NCI-H2029 treated with DMSO at 0.1 percent for 48 hours (cell line): ENCODE measurements around the gene TEX50.
"Not testable (repeated sequence)": the region's sequence is repeated elsewhere in the genome, so short reads cannot be mapped to it uniquely, and the experiment has no call there.

ENCODE experiments used
- DNase-seq: peaks from one replicate; lab custom pipeline; 2025; lab: John Stamatoyannopoulos, UW

Gene TEX50

DNA sequence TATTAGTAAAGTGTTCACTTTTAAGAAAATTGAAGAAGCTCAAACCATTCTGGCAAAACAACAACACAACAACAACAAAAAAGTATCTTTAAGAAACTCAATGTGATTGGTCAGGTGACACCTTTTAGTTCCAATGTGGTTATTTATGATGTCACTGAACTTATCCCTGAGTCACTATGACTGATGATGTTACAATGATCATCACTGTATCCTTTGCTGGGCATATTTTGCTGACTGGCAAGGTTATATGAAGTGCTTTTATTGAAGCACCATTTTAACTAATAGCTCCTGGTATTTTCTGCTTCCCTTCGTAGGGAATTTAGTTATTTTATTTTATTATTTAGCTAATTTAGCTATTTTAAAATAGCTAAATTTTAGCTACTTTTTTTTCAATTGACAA is at the start of gene TEX50:
TSS of gene TEX50 (plus strand) at position 223 of the 400 bp plus-strand sequence. CDS start 184 bp downstream, outside the sequence.
- DNase-seq: no peak

DNA sequence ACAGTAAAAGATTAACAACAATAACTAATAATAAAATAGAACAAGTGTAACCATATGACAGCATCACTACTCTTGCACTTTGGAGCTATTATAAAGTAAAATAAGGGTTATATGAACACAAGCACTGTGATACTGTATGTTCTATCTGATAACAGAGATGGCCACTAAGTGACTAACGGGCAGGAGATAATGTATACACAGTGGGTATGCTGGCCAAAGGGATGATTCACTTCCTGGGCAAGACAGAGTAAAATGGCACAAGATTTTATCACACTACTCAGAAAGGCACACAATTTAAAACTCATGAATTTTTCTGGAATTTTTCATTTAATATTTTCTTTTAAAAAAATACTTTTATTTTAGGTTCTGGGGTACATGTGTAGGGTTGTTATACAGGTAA is 44.6 kb upstream of the TEX50 start:
- DNase-seq: no peak

DNA sequence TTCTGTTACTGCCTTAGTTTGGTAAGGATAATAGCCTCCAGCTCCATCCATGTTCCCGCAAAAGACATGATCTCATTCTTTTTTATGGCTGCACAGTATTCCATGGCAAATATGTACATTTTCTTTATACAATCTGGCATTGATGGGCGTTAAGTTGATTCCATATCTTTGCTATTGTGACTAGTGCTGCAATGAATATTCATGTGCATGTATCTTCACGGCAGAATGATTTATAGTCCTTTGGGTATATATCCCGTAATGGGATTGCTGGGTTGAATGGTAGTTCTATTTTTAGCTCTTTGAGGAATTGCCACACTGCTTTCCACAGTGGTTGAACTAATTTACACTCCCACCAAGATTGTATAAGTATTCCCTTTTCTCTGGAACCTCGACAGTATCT is 44.0 kb upstream of the TEX50 start:
- not testable (repeated sequence) for DNase-seq

- no peak for DNase-seq
Measured at GRCh38 chr1:173596097-173596825, 38.9 kb upstream of the TEX50 start.

DNA sequence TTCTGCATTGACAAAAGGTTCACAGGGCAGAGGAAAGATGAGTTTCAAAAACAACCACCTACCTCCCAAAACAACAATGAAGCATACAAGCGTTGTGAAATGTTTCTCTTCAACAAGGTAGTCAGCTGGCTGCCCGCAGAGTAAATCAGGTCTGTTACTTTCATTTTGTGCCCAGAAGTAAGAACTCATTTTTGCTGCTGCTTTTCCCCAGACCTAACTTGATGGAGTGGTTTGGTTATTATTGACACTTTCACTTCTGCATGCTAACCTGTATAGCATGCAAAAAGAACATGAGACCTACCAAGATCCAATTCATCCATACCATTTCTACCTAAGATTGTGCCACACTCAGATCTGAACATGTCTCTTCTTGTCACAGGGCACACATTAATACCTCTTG is 33.5 kb upstream of the TEX50 start:
- DNase-seq: no peak

- no peak for DNase-seq
Measured at GRCh38 chr1:173603056-173603591, 32.0 kb upstream of the TEX50 start, which contains the start of gene SLC9C2. Gene SLC9C2 (minus strand): TSS chr1:173603072. CDS start chr1:173601776, 1,296 bp downstream.

DNA sequence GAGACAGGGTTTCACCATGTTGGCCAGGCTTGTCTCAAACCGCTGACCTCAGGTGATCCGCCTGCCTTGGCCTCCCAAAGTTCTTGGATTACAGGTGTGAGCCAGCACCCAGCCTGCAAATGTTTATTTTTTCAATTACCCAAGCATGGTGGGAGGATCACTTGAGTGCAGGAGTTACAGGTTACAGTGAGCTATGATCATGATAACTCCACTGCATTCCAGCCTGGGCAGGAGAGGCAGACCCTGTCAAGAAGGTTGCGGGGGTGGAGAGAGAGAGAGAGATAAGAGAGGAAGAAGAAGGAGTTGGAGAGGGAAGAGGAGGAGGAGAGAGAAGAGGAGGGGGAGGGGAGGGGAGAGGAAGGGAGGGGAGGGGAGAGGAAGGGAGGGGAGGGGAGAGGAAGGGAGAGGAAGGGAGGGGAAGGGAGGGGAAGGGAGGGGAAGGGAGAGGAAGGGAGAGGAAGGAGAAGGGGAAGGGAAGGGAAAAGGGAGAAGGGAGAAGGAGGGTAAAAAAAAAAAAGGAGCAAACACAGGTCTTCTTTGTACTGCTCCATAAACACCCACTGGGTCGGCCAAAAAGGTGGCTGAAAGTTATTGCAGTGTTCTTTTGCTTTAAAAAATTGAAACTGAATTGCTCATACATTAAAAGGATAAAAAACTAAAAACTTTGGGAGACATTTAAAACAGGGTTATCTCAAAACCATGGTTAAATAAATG is 26.5 kb upstream of the TEX50 start:
- DNase-seq: no peak

GRCh38 chr1:173613086-173613485 is 22.1 kb upstream of the TEX50 start:
- DNase-seq: not testable (repeated sequence)

DNA sequence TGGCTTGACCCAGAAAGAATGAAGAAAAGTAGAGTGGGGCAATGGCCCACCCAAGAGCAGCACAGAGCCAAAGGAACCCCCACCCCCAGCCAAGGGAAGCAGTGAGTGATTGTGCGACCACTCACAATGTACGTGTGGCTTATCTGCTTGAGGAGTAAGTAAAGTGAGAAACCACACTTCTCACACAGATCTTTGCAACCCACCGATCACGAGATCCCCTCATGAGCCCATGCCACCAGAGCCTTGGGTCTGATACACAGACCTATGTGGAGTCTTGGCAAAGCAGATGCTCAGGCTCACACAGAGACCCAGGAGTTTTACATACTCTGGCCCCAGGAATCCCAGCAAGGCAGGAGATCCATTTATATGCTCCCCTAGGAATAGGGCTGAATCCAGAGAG is 18.3 kb upstream of the TEX50 start:
- DNase-seq: no peak

- DNase-seq: no peak
Measured at GRCh38 chr1:173627269-173627668, 7.9 kb upstream of the TEX50 start.

DNA sequence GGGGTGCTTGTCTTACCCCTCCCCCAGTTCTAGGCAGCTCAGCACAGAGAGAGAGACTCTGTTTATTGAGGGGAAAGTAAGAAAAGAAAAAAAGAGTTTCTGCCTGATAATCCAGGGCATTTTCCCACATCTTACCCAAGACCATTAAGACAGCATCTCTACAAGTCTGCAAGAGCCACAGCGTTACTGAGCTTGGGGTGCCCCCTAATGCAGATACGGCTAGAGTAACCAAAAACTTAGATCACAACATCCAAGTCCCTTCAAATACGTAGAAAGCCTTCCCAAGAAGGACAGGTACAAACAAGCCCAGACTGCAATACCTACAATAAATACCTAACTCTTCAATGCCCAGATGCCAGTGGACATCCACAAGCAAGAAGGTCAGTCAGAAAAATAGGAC is 6.2 kb upstream of the TEX50 start:
- no peak for DNase-seq

DNA sequence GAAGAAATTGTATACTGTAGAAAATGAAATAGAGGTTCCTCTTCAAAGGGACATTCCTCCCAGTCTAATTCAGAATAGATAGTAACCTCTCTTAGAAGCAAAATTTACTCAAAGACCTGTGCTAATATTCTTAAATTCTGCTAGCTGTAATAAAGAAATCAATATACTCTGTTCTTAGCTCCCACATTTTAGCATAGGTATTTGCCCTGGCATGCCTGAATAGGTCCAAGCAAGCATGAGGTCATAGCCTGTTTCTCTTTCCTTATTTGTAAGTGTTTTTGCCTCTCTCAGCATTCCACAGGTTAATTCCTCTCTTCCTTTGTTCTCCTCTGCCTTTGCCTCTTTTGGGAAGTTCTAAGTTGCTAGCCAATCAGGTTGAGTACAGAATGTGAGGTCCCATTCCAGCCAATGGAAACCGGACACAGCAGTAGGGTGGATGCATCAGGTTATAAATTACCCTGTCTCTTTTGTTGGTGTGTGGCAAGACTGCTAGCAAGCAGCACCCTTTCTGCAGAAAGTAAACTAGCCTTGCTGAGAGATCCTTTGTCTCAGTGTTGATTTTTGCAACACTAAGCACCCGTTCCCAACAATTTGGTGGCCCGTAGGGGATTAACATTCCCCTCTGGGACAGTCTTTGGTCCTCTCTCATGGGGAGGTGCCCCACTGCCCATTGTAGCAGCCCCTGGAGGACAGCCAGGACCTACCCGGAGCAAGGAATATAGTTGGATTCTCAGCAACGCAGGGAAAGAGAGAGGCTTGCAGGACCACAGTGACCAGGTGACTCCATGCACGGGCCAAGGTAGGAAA is 2.3 kb downstream of the TEX50 start:
- not testable (repeated sequence) for DNase-seq

- DNase-seq: no peak
Measured at GRCh38 chr1:173638043-173639021, 3.2 kb downstream of the TEX50 start.

DNA sequence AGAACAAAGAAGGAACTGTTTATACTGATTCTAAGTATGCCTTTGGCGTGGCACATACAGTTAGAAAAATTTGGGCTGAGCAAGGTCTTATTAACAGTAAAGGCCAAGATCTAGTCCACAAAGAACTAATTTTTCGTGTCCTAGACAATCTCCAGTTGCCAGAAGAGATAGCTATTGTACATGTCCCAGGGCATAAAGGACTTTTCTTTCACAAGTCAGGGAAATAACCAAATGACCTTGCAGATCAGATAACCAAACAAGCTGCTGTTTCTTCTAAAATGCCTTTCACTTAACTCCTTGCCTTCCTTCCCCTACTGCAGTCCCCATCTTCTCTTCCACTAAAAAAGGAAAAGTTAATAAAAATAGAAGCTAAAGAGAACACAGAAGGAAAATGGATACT is 4.0 kb downstream of the TEX50 start:
- DNase-seq: no peak

DNA sequence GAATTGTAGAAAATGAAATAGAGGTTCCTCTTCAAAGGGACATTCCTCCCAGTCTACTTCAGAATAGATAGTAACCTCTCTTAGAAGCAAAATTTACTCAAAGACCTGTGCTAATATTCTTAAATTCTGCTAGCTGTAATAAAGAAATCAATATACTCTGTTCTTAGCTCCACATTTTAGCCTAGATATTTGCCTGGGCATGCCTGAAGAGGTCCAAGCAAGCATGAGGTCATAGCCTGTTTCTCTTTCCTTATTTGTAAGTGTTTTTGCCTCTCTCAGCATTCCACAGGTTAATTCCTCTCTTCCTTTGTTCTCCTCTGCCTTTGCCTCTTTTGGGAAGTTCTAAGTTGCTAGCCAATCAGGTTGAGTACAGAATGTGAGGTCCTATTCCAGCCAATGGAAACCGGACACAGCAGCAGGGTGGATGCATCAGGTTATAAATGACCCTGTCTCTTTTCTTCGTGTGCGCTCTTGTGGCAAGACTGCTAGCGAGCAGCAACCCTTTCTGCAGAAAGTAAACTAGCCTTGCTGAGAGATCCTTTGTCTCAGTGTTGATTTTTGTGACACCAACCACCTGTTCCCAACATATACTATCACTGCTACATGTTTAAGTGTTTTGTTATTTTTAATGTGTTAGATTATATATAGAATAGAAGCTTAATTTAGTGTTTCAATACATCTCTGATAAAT is 7.5 kb downstream of the TEX50 start:
- not testable (repeated sequence) for DNase-seq

- DNase-seq: no peak
Measured at GRCh38 chr1:173646656-173647055, 11.5 kb downstream of the TEX50 start.

GRCh38 chr1:173648880-173649605 is 13.9 kb downstream of the TEX50 start:
- no peak for DNase-seq

DNA sequence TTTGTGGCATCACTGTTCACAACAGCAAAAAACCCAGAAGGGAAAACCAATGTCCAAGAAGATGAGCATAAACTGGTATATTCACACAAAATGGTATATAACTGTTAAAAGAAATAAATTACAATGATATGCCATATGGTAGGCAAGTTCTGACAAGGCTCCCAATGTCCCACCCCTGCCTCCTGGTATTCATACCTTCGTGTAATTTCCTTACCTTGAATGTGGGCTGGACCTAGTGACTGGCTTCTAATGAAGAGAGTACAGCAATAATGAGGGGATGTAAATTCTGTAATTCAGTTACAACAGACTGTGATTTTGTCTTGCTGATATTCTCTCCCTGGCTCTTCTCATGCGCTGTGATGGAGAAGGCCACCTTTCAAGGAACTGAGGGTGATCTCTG is 25.2 kb downstream of the TEX50 start:
- DNase-seq: no peak

DNA sequence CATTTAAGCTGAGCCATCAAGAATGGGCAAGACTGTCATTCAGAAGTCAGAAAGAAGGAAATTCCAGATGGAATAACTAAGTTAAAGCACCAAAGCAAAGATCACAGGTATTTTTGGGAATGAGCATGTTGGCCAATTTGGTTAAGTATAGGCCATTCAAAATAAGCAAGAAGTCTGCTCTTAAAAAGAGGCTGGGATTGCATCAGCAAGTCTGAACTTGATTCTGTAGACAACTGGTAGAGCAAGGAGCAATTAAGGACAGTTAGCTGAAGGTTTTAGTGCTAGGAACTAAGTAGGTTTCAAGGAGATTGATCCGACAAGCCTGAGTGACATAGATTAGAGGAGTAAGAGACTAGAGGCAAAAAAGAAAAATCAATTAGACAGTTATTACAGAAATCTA is 26.1 kb downstream of the TEX50 start:
- DNase-seq: no peak

- no peak for DNase-seq
Measured at GRCh38 chr1:173661763-173662162, 26.6 kb downstream of the TEX50 start.
